Neural progenitor cell (in vitro differentiated cells): ENCODE data around the gene RHBDD1. TPM values are rescaled to one million over a fixed set of nuclear protein-coding genes. Genes with fewer than 3 reads are reported as not detected.

Experiments
- DNase-seq: peaks from one replicate; pipeline ENCODE4 v3.0.0-alpha.2; 2016; ENCODE audit warnings: low spot score
- H2AFZ ChIP-seq: fragments of 200-600 bp; sonication (generic); replicated peaks from 2 replicates; pipeline ENCODE4 v1.6.1; 2016; ENCODE audit warnings: antibody characterized with exemption
- H3F3A ChIP-seq: fragments of 200-600 bp; sonication (generic); 2 replicates; pipeline ENCODE4 v1.6.1; 2016; ENCODE audit warnings: antibody characterized with exemption, low read depth
- H3K27ac ChIP-seq: fragments of 200-600 bp; sonication (generic); 2 replicates; pipeline ENCODE4 v1.5.1; 2016; ENCODE audit warnings: mild to moderate bottlenecking
- H3K27me3 ChIP-seq: fragments of 200-600 bp; sonication (generic); 2 replicates; pipeline ENCODE4 v1.6.1; 2016; ENCODE audit warnings: mild to moderate bottlenecking, moderate library complexity
- H3K36me3 ChIP-seq: fragments of 200-600 bp; sonication (generic); 2 replicates; pipeline ENCODE4 v1.5.1; 2016
- H3K4me1 ChIP-seq: fragments of 200-600 bp; sonication (generic); 2 replicates; pipeline ENCODE4 v1.6.1; 2016; ENCODE audit warnings: mixed run types
- H3K4me2 ChIP-seq: fragments of 200-600 bp; sonication (generic); 2 replicates; pipeline ENCODE4 v1.6.1; 2016
- H3K4me3 ChIP-seq: fragments of 200-600 bp; sonication (generic); 2 replicates; pipeline ENCODE4 v1.5.1; 2016
- H3K79me2 ChIP-seq: fragments of 200-600 bp; sonication (generic); 2 replicates; pipeline ENCODE4 v1.6.1; 2016; ENCODE audit warnings: low read depth
- H3K9ac ChIP-seq: fragments of 200-600 bp; sonication (generic); 2 replicates; pipeline ENCODE4 v1.6.1; 2016
- H3K9me3 ChIP-seq: fragments of 200-600 bp; sonication (generic); 2 replicates; pipeline ENCODE4 v1.5.1; 2016; ENCODE audit warnings: low read depth
- H4K20me1 ChIP-seq: fragments of 200-600 bp; sonication (generic); 2 replicates; pipeline ENCODE4 v1.6.1; 2016; ENCODE audit warnings: low read depth
- H3K27ac Mint-ChIP-seq: 3 replicates; pipeline ENCODE4 v1.8.0; 2021; ENCODE audit warnings: mixed read lengths
- H3K27me3 Mint-ChIP-seq: 2 replicates; pipeline ENCODE4 v1.8.0; 2022; ENCODE audit warnings: low read depth, mild to moderate bottlenecking, inconsistent platforms, moderate library complexity, mixed read lengths; ENCODE audit not compliant: insufficient read depth
- H3K36me3 Mint-ChIP-seq: 3 replicates; pipeline ENCODE4 v1.8.0; 2021; ENCODE audit warnings: mixed read lengths
- H3K4me1 Mint-ChIP-seq: 3 replicates; pipeline ENCODE4 v1.8.0; 2021; ENCODE audit warnings: mixed read lengths
- H3K4me3 Mint-ChIP-seq: 3 replicates; pipeline ENCODE4 v1.8.0; 2021; ENCODE audit warnings: mild to moderate bottlenecking, moderate library complexity, mixed read lengths
- H3K9me3 Mint-ChIP-seq: 3 replicates; pipeline ENCODE4 v1.8.0; 2020; ENCODE audit warnings: mixed read lengths
- CTCF ChIP-seq: fragments of 200-600 bp; sonication (generic); IDR thresholded peaks from 2 replicates; pipeline ENCODE4 v1.5.1; 2017; ENCODE audit warnings: antibody characterized with exemption, mild to moderate bottlenecking
- EZH2 ChIP-seq: fragments of 200-600 bp; sonication (generic); IDR thresholded peaks from 2 replicates; pipeline ENCODE4 v1.6.1; 2017; ENCODE audit warnings: antibody characterized with exemption, mild to moderate bottlenecking, moderate library complexity
- EZH2phosphoT487 ChIP-seq: fragments of 200-600 bp; sonication (generic); IDR thresholded peaks from 2 replicates; pipeline ENCODE4 v1.6.1; 2017; ENCODE audit warnings: antibody characterized with exemption
- total RNA-seq: library from RNA; depleted of rRNA; stranded (reverse); fragments of >200 nt; gene quantifications from 2 replicates; pipeline ENCODE4 v1.2.3, GENCODE V29; 2015; ENCODE audit warnings: low replicate concordance

The RHBDD1 gene
- total RNA-seq, 1 donor from 2014 or later: 15.1 TPM

GRCh38 chr2:226825056-226825455, 10.8 kb upstream of the RHBDD1 start:
- Histone ChIP-seq H4K20me1 (no peaks in the 10 kb centered on the region), H3K9me3 (no peaks in the 10 kb centered on the region), H3K9ac (no peak overlapping the region), H3K4me3 (no peak overlapping the region), H3K79me2 (no peaks in the 10 kb centered on the region), H3K36me3 (no peaks in the 10 kb centered on the region), H3K27me3 (no peaks in the 10 kb centered on the region), H3F3A (no peaks in the 10 kb centered on the region), H2AFZ (no peak overlapping the region), H3K4me2 (no peak overlapping the region), H3K4me1 (no peaks in the 10 kb centered on the region), H3K27ac (no peak overlapping the region)
- no peak for TF ChIP-seq EZH2phosphoT487
- no peak for TF ChIP-seq CTCF
- no peak for TF ChIP-seq EZH2
- peaks cover 3% of the 10 kb centered on the region for H3K27me3 Mint-ChIP-seq
- no peak overlapping the region for H3K4me3 Mint-ChIP-seq
- peaks cover 2% of the 10 kb centered on the region for H3K36me3 Mint-ChIP-seq
- no peak for DNase-seq
- no peaks in the 10 kb centered on the region for H3K4me1 Mint-ChIP-seq
- H3K27ac Mint-ChIP-seq: no peak overlapping the region
- no peaks in the 10 kb centered on the region for H3K9me3 Mint-ChIP-seq

GRCh38 chr2:226828191-226828590, 7.7 kb upstream of the RHBDD1 start:
- Mint-ChIP-seq H3K36me3 (peaks cover 1% of the 10 kb centered on the region), H3K27ac (no peak overlapping the region), H3K4me1 (no peaks in the 10 kb centered on the region), H3K9me3 (no peaks in the 10 kb centered on the region), H3K4me3 (no peak overlapping the region), H3K27me3 (no peaks in the 10 kb centered on the region)
- TF ChIP-seq EZH2phosphoT487 (no peak), EZH2 (no peak), CTCF (no peak)
- Histone ChIP-seq H2AFZ (no peak overlapping the region), H3K9me3 (no peaks in the 10 kb centered on the region), H3F3A (no peaks in the 10 kb centered on the region), H3K4me3 (no peak overlapping the region), H3K4me2 (no peak overlapping the region), H3K4me1 (no peaks in the 10 kb centered on the region), H3K9ac (no peak overlapping the region), H3K27ac (no peak overlapping the region), H4K20me1 (no peaks in the 10 kb centered on the region), H3K79me2 (no peaks in the 10 kb centered on the region), H3K36me3 (no peaks in the 10 kb centered on the region), H3K27me3 (no peaks in the 10 kb centered on the region)
- DNase-seq: no peak

GRCh38 chr2:226829721-226830631, 5.9 kb upstream of the RHBDD1 start:
- H3K27me3 Mint-ChIP-seq: no peaks in the 10 kb centered on the region
- no peak overlapping the region for H3K27ac Mint-ChIP-seq
- Histone ChIP-seq H3K4me1 (no peaks in the 10 kb centered on the region), H3K9me3 (no peaks in the 10 kb centered on the region), H3K27ac (no peak overlapping the region), H3K36me3 (no peaks in the 10 kb centered on the region), H3K4me2 (no peak overlapping the region), H3K79me2 (no peaks in the 10 kb centered on the region), H3K9ac (no peak overlapping the region), H3K4me3 (no peak overlapping the region), H2AFZ (no peak overlapping the region), H4K20me1 (no peaks in the 10 kb centered on the region), H3F3A (no peaks in the 10 kb centered on the region), H3K27me3 (peaks cover 6% of the 10 kb centered on the region)
- H3K36me3 Mint-ChIP-seq: peaks cover 1% of the 10 kb centered on the region
- no peak overlapping the region for H3K4me3 Mint-ChIP-seq
- TF ChIP-seq CTCF (no peak), EZH2phosphoT487 (no peak), EZH2 (no peak)
- DNase-seq: no peak
- peaks cover 2% of the 10 kb centered on the region for H3K9me3 Mint-ChIP-seq
- no peaks in the 10 kb centered on the region for H3K4me1 Mint-ChIP-seq
